ENCODE measurements around the gene TP73.

Gene TP73

DNA sequence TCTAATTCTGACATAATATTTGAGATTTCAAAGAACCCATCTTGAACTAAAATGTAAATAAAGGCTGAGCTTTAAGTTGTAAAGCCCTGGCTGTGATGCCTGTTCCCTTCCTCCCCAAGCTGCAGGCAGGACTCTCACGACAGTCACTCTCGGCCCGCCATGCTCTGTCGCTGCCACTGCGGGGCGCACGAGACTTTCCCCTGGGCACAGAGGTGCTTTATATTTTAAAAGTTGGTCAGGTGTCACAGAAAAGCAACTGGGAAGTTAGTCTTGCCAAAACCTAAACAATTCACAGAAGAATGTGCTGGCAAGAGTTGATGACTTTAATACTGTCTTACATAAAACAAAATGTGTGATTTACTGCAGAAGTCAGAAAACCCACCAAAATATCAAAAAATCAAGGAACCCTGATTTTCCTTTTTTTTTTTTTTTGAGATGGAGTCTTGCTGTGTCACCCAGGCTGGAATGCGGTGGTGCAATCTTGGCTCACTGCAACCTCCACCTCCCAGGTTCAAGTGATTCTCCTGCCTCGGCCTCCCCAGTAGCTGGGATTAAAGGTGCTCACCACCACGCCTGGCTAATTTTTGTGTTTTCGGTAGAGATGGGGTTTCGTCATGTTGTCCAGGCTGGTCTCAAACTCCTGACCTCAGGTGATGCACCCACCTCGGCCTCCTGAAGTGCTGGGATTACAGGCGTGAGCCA, 133.3 kb downstream of the TP73 start:
- DNase-seq: no peak
